ENCODE results near the gene HRCT1.

DNA sequence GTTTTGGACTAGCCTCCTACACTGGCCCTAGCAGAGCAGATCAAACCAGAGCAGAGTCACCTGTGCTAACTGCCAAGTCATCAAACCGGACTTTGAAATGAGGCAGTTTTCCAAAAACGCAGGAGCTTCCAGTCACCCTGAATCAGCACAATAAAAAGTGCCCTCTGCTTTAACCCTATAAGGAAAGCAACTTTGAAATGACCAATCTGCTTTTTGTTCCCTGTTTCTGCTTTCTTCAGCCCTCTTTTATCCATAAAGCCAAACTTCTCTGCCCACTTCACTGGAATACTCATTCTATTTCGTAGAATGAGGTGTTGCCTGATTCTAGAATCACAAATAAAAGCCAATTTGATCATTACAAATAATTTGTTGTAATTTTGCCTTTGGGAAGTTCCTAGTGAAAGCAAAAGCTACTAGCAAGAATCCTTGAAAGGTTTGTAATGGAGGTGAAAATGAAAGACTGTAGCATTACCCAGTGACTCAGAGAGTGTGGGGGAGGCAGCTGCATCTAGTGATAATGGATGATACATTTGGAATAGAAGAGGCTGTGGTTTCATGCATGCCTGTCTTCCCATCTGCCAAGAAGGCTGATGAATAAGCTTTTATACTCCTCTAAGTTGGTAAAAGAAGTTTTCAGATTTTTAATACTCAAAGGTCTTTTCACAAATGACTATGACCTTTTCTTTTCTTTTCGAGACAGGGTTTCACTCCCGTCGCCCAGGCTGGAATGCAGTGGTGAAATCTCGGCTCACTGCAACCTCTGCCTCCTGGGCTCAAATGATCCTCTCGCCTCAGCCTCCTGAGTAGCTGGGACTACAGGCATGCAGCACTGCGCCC is 18.1 kb downstream of the HRCT1 start:
- TF ChIP-seq CTCF (conservative IDR thresholded peaks at IDR 0.05), result no peak
- no peak for TF ChIP-seq EZH2 (IDR thresholded peaks at IDR 0.05; ENCODE audit: low read depth)

All from PC-9 (cell line).